ENCODE measurements around the gene FHIT. TPM values are rescaled to one million over a fixed set of nuclear protein-coding genes. Genes with fewer than 3 reads are reported as not detected.

Gene FHIT
- polyA plus RNA-seq, 1 donor from 2014 or later: 17.3 TPM

DNA sequence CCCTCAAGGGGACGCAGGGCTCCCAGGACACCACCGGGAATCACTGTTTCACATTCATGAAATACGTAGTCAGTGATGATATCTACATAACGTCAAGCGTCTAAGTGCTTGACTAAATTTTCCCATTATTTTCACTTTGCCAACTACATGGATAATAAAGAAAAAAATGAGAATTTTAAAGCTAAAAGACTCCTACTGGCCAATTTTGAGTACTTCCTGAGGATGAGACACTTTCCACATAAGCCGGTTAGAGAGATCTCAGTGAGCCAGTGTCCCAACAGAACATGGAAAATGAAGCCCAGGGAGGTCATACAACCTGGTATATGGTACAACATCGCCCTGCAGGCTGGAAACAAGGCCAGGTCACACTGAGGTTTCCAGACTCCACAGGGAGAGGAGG is 928.1 kb downstream of the FHIT start:
- Mint-ChIP-seq H3K27me3 (no peaks in the 10 kb centered on the region), H3K4me1 (no peaks in the 10 kb centered on the region), H3K4me3 (no peak overlapping the region), H3K27ac (no peak overlapping the region), H3K9me3 (no peaks in the 10 kb centered on the region), H3K36me3 (peaks cover 2% of the 10 kb centered on the region)

DNA sequence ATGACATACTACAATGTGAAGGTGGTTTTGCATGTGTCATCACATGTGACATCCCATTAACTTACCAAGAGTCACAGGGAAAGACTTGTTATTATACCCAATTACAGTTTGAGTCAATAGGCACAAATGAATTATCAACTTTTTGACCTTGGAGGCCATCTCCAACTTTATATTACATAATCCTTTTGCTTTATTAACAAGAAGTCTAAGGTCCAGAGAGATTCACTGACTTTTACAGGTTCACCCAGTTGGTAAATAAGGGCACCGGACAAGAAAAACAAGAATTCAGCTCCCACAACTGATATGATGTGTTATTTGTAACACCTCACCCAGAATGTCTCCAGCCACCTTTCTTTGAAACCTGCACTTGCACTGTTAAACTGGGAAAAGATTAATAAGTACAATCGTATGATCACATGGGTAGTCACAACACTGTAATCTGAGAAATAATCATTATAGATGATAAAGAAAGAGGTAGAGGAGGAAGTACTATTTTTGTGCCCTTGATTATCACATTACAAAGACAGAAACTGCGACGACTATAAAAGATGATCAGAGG is 928.9 kb downstream of the FHIT start:
- H3K9me3 Mint-ChIP-seq: no peaks in the 10 kb centered on the region
- H3K27ac Mint-ChIP-seq: no peak overlapping the region
- peaks cover 2% of the 10 kb centered on the region for H3K36me3 Mint-ChIP-seq
- H3K27me3 Mint-ChIP-seq: no peaks in the 10 kb centered on the region
- no peaks in the 10 kb centered on the region for H3K4me1 Mint-ChIP-seq
- no peak overlapping the region for H3K4me3 Mint-ChIP-seq

DNA sequence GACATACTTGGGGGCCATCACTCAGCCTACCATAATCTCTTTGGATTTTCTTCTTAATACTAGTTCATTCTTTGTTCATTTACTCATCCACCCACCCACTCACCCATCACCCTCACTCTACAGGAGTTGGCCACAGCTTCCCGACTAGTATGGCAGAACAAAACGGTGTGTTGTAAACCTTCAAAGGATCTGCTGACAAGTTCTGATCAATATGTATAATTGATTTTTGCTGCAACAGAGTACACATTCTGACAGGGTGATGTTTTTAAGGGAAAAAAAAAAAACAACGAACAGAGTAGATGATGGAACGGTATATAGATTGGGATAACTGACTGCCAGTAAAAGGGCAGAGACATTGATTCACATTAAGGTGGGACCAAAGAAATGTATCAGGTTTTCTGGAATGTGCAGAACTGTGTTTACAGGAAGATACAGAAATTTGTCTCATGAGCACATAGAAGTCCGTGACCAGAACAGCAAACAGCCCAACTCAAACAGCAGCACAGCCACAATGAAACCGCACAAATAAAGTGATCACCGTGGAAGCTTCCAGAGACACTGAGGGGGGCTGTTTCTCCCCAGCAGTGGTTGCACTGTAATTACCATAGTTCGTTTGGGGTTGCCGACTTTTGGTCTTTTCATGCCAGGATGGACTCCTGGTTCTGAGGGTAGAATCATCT is 931.9 kb downstream of the FHIT start:
- Mint-ChIP-seq H3K36me3 (peaks cover 2% of the 10 kb centered on the region), H3K27me3 (no peaks in the 10 kb centered on the region), H3K4me3 (no peak overlapping the region), H3K9me3 (peaks cover 0 to 4% (median 3%) of the 10 kb centered on the region in 3 donors), H3K4me1 (no peaks in the 10 kb centered on the region), H3K27ac (no peak overlapping the region)

DNA sequence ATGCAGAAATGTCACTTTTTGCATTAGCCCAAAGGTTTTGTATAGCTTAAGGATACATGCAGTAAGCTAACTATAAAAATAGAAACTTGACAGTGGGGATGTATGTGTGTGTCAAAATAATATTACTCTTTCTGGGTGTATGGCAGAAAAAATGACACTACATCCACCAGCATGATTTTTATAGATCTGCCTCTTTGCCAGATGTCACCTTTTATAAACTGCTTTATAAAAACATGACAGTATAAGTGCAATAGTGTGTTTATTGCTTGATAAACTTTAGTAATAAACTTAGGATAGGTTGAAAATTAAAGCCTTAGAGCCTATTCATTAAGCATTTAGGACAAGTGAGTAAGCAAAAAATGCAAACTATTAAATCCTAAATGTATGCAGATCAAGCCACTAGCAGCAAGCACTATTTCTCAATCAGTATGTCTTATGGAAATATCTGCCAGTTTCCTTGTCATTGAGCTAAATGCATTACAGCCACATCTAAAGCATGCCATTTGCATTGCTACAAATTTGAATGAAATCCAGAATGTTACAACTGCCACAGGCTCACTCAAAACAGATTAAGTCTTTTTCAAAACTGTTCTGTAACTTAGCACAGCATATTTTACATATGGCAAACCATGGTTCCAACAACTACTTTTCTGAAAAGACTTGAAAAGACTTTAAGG is 935.0 kb downstream of the FHIT start:
- Mint-ChIP-seq H3K4me3 (no peak overlapping the region), H3K27me3 (no peaks in the 10 kb centered on the region), H3K9me3 (peaks cover 0 to 4% (median 3%) of the 10 kb centered on the region in 3 donors), H3K27ac (no peak overlapping the region), H3K4me1 (no peaks in the 10 kb centered on the region), H3K36me3 (peaks cover 2% of the 10 kb centered on the region)

DNA sequence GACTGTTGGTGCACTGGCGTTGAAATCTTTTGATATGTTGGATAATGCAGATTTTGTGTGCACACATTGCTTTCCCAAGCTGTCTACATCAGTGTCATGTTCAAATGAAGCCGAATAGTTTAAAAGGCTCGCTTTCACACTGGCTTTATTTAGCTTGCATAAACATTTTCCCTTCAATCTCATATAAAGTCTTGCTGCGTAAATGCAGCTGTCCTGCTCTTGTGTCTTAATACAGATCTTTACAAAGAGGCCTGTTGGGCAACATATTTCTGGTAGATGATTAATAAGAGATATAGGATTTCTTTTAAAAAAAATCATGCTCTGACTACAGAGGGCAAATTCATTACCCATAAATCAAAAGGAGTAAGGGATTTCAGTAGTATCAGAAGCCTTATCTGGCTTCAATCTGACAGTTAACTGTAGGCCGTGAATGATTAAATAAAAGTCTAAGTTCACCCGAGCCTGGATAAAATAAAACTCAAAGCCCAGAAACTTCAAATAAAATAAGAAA is 937.2 kb downstream of the FHIT start:
- Mint-ChIP-seq H3K9me3 (peaks cover 0 to 4% (median 3%) of the 10 kb centered on the region in 3 donors), H3K27ac (peak overlapping the region in 1 of 3 donors; percentile 42), H3K4me3 (no peak overlapping the region), H3K27me3 (no peaks in the 10 kb centered on the region), H3K36me3 (peaks cover 1% of the 10 kb centered on the region), H3K4me1 (no peaks in the 10 kb centered on the region)

DNA sequence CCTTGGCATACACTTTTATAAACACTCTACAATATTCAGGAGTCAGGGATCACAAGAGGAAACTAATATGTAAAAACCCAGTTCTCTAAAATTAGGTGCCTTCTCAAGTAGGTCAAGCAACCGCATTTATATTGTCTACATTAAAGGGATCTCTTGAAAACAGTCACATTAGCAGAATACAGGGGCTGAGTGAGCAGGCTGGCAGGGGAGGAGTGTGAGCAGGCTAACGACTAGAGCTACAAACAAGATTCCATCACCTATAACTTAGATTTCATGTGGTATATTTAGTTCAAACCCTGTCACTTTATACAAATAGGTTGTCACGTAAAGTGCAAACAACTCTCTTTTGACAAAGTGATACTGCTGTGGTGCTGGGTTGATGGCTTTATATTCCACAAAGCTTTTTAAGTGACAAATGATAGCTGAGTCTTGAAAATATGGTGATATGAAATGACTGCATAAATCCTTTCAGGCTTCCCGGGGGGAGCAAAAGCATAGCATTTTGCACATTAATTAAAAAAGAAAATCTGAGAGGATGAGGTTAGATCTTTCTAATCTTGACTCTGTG is 937.9 kb downstream of the FHIT start:
- Mint-ChIP-seq H3K4me3 (no peak overlapping the region), H3K27me3 (no peaks in the 10 kb centered on the region), H3K4me1 (no peaks in the 10 kb centered on the region)

DNA sequence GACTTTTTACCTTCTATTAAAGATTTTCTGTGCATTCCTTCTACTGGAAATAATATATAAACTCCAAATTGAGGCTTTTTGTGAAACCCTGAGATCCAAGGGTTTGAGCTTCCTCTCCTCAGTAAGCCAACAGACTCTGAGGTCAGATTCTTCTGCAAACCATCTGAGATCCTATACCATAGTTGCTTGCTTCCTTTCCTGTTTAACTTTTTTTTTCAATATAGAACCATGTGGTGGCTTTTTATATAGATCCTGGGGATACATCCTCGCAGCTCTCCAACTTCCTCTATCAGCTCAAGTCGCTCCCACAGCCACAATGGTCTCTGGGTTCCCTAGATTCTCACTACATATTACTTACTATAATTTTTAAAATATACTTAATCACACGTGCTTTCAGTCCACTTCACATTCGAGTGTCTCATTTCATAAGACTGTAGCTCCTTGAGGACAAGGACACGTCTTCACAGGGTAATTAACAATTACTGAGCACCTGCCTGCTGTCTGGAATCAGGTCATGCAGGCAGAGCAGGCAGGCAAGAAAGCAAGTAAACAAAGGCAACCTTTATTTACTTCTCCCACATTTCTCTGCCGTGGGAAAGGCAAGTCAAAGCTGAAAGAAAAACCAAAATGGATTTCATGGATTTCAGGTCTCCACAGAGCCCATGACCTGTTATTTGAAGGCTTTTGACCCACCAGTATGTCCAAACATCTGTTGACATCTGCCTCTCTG is 941.5 kb downstream of the FHIT start:
- no peaks in the 10 kb centered on the region for H3K4me1 Mint-ChIP-seq
- no peaks in the 10 kb centered on the region for H3K27me3 Mint-ChIP-seq
- H3K27ac Mint-ChIP-seq: no peak overlapping the region
- H3K36me3 Mint-ChIP-seq: peaks cover 1% of the 10 kb centered on the region
- no peak overlapping the region for H3K4me3 Mint-ChIP-seq
- H3K9me3 Mint-ChIP-seq: no peaks in the 10 kb centered on the region

More for the DNA sequence above, 937.9 kb downstream of the FHIT start:
- Mint-ChIP-seq H3K27ac (no peak overlapping the region), H3K36me3 (peaks cover 1% of the 10 kb centered on the region), H3K9me3 (peaks cover 0 to 4% (median 3%) of the 10 kb centered on the region in 3 donors)

DNA sequence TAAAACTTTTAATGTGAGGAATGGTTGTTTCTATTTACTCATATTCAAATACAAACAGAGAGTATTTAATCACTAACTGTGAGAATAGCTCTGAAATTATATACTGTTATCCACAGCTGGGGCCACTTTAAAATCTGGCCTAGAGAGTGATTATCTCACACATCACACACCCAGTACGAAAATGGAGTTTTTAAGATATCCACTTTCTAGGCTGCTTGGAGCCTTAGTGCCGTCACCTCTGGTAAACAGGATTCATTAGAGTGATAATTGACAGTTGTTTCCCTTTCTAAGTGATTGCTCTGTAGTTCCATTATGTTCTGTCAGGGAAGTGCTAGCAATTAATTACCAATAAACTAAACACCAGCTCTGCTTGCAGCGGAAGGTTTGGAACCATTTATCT is 942.4 kb downstream of the FHIT start:
- H3K4me1 Mint-ChIP-seq: no peaks in the 10 kb centered on the region
- no peak overlapping the region for H3K27ac Mint-ChIP-seq
- no peaks in the 10 kb centered on the region for H3K9me3 Mint-ChIP-seq
- H3K27me3 Mint-ChIP-seq: no peaks in the 10 kb centered on the region
- no peak overlapping the region for H3K4me3 Mint-ChIP-seq
- H3K36me3 Mint-ChIP-seq: peaks cover 1% of the 10 kb centered on the region

DNA sequence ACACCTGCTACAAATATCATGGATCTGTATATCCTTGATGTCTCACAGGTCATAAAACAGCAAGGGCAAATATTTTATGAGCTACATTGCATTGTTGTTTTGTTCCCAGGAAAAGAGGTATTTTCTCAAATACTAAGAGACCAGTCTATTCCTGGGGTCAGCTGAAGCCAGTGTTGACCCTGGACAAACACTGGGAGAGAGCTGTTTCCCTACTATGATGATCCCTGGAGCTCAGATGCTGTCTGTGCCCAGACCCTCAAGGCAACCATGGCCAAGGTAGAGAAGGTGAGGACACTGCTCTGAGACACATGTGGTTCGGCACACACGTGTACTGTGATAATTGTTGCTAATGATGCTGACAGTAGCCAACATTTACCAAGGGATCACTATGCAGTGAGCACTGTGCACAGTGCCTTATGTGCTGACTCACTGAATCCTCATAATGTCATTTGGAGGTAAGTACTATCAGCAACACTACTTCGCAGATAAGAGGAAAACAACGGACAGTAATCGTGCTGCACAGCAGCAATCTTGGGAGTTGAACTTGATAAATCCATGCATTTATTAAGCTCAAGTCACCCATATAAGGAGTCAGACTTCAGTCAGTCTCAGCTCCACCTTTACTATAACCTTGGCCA is 943.6 kb downstream of the FHIT start:
- Mint-ChIP-seq H3K27me3 (no peaks in the 10 kb centered on the region), H3K27ac (no peak overlapping the region), H3K4me3 (no peak overlapping the region), H3K4me1 (no peaks in the 10 kb centered on the region), H3K9me3 (no peaks in the 10 kb centered on the region), H3K36me3 (peaks cover 1% of the 10 kb centered on the region)

DNA sequence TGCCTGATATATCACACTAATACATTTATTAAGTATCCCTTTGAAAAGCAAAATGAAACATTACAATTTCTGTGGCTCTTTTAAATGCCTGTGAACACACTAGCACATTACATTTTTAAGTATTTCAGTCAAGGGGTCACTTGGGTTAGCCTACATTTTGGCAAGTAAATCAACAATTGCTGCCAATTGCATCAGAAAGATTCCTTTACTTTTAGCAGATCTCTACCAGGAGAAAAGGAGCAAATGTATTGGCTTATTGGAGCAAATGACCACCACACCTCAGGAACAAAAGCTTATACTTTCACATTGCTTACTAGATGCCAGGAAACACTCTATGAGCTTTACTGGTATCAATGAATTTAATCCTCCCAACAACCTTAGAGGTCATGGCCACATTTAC is 947.1 kb downstream of the FHIT start:
- Mint-ChIP-seq H3K27ac (no peak overlapping the region), H3K9me3 (peaks cover 0 to 3% (median 0%) of the 10 kb centered on the region in 3 donors), H3K4me1 (no peaks in the 10 kb centered on the region), H3K27me3 (peaks cover 4% of the 10 kb centered on the region), H3K36me3 (no peaks in the 10 kb centered on the region), H3K4me3 (no peak overlapping the region)

DNA sequence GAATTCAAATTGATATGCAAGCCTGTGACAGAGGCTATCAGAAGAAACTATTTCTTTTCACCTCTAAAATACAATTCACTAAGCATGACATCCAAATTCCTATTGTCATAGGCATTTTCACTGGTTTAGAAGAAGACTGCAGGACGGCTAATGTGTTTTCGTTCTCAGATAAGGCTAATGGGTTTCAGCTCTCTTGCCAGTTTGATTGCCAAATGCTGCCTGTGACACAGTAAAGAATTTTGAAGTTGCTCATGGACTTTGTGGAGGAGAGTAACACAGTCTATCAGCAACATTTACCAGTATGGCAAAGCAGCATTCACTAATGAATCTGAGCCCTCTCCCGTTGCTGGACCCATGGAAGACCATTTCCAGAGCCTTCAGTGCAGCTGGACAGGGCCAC is 948.1 kb downstream of the FHIT start:
- Mint-ChIP-seq H3K36me3 (no peaks in the 10 kb centered on the region), H3K4me1 (no peaks in the 10 kb centered on the region), H3K9me3 (peaks cover 0 to 3% (median 0%) of the 10 kb centered on the region in 3 donors), H3K27me3 (peaks cover 4% of the 10 kb centered on the region), H3K27ac (no peak overlapping the region), H3K4me3 (no peak overlapping the region)

DNA sequence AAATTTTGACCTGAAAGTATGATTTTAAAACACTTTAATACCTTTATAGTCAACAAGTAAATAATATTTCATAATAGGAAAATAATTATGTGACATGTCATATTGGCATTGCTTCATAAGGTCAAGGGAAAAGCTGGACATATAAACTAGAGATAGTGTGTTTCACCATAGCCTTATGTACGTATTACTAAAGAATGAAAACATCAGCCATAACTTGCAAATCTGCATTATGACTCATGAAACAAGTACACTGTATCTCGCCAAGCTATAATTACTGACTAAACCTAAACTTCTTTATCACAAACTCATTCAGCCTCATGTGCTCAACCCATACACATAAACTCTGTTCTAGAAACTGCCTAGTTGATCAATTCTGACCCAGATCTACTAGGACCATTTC is 950.1 kb downstream of the FHIT start:
- H3K27ac Mint-ChIP-seq: no peak overlapping the region
- no peaks in the 10 kb centered on the region for H3K4me1 Mint-ChIP-seq
- H3K36me3 Mint-ChIP-seq: no peaks in the 10 kb centered on the region
- H3K27me3 Mint-ChIP-seq: peaks cover 4% of the 10 kb centered on the region
- no peak overlapping the region for H3K4me3 Mint-ChIP-seq
- peaks cover 0 to 3% (median 2%) of the 10 kb centered on the region in 3 donors for H3K9me3 Mint-ChIP-seq

DNA sequence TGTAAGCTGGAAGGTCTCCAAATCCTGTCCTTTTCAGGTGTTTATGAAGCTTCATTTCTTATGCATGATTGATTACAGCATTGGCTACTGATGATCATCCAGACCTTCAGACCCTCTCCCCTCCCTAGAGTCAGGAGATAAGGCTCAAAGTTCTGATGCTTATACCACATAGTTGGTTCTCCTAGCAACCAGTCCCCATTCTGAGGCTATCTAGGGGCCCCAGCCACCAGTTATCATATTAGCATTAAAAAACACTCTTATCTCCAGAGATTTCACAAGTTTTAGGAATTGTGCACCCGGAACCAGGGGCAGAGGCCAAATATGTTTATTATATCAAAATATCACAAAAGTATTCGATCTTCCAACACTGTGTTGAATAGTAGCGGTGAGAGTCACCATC is 953.1 kb downstream of the FHIT start:
- Mint-ChIP-seq H3K36me3 (no peaks in the 10 kb centered on the region), H3K9me3 (peaks cover 0 to 5% (median 3%) of the 10 kb centered on the region in 3 donors), H3K27ac (no peak overlapping the region), H3K27me3 (peaks cover 4% of the 10 kb centered on the region), H3K4me1 (no peaks in the 10 kb centered on the region), H3K4me3 (no peak overlapping the region)

DNA sequence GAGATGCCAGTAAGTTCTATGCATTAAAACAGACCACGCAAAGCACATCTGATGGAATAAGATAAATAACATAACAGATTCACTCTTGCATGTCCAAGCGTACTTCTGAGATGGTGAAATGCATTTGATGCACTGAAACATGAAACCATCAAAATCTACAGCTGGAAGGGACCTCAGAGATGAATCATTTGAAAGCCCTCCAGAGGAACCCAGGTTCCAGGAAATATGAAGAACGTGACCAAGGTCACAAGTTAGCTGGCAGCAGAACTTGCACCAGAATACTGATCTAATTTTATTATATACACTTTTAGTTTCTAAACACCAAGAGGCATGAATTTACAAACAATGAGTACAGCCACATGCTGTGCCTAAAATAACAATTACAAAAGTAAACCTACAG is 957.1 kb downstream of the FHIT start:
- H3K36me3 Mint-ChIP-seq: no peaks in the 10 kb centered on the region
- H3K27ac Mint-ChIP-seq: no peak overlapping the region
- H3K27me3 Mint-ChIP-seq: no peaks in the 10 kb centered on the region
- no peaks in the 10 kb centered on the region for H3K4me1 Mint-ChIP-seq
- peaks cover 0 to 7% (median 0%) of the 10 kb centered on the region in 3 donors for H3K9me3 Mint-ChIP-seq
- no peak overlapping the region for H3K4me3 Mint-ChIP-seq

Data from IgD-negative memory B cell (primary cell).